RWPE2 (cell line): ENCODE data around the gene HLA-E.
"Not testable (repeated sequence)": the region's sequence is repeated elsewhere in the genome, so short reads cannot be mapped to it uniquely, and the experiment has no call there.

Experiments used
- ATAC-seq: fragments of 200-7000 bp; cut with Tn5 transposase; 3 replicates; pipeline ENCODE4 v1.9.1; 2021; ENCODE audit warnings: low read depth
- DNase-seq: peaks from one replicate; pipeline ENCODE4 v3.0.0-alpha.2; 2020; ENCODE audit warnings: low spot score
- H3K27ac ChIP-seq: fragments of 450-650 bp; 2 replicates; pipeline ENCODE4 v1.5.1; 2017; ENCODE audit warnings: mild to moderate bottlenecking; ENCODE audit not compliant: poor library complexity, severe bottlenecking
- H3K27me3 ChIP-seq: fragments of 250-450 bp; sonication (Bioruptor Pico); 2 replicates; pipeline ENCODE4 v1.5.1; 2021; ENCODE audit warnings: mild to moderate bottlenecking, moderate library complexity; ENCODE audit not compliant: insufficient read depth, poor library complexity, severe bottlenecking
- H3K36me3 ChIP-seq: fragments of 250-450 bp; sonication (Bioruptor Pico); 2 replicates; pipeline ENCODE4 v1.5.1; 2020; ENCODE audit warnings: low read depth, mild to moderate bottlenecking, moderate library complexity
- H3K4me1 ChIP-seq: fragments of 250-450 bp; sonication (Bioruptor Pico); 2 replicates; pipeline ENCODE4 v1.5.1; 2021; ENCODE audit warnings: mild to moderate bottlenecking, moderate library complexity; ENCODE audit not compliant: insufficient read depth, poor library complexity, severe bottlenecking
- H3K4me3 ChIP-seq: fragments of 250-450 bp; sonication (Bioruptor Pico); 2 replicates; pipeline ENCODE4 v1.5.1; 2021; ENCODE audit warnings: mild to moderate bottlenecking, moderate library complexity; ENCODE audit not compliant: severe bottlenecking
- H3K9me3 ChIP-seq: fragments of 250-450 bp; sonication (Bioruptor Pico); 2 replicates; pipeline ENCODE4 v1.5.1; 2021; ENCODE audit warnings: mild to moderate bottlenecking, moderate library complexity; ENCODE audit not compliant: severe bottlenecking
- TF ChIP-seq, protein P1 (sequence below): fragments of 450-650 bp; IDR thresholded peaks from one replicate; pipeline ENCODE4 v1.5.1; 2017; ENCODE audit warnings: mild to moderate bottlenecking, moderate library complexity; ENCODE audit not compliant: poor library complexity, severe bottlenecking

Gene HLA-E

DNA sequence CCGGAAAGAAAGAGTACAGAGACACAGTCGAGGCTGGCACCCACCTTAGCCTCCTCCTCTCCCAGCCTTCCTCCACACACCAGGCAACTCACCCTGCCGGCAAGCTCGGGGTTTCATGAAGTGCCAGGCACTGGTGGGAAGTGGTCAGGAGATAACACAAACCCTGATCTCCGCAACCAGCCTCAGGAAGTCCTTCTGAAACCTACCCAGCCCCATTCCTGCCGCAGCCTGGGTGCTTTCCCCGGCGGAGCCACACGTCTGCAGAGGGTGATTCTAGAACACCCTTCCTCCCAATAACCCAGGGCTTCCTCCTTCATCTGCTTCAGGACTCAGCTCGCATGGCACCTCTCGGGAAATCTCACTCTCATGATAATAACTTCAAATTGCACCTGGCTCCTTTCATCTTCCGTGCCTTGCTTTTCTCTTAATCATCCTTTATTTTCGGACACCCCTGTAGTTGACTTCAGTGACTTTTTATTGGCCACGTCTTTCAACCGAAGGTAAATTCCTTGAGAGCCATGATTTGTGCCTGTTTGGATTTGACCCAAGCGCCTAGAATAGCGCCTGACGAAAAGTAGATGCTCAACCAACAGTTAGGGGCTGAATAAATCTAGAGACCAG, 8.7 kb upstream of the HLA-E start:
- no peaks in the 10 kb centered on the region for H3K36me3 ChIP-seq
- no peak for DNase-seq
- no peak overlapping the region for H3K27ac ChIP-seq
- no peak overlapping the region for H3K4me3 ChIP-seq
- H3K9me3 ChIP-seq = no peaks in the 10 kb centered on the region
- peak; percentile 23; the same call in 2 of the 3 replicates for ATAC-seq
- TF ChIP-seq, protein P1, sequence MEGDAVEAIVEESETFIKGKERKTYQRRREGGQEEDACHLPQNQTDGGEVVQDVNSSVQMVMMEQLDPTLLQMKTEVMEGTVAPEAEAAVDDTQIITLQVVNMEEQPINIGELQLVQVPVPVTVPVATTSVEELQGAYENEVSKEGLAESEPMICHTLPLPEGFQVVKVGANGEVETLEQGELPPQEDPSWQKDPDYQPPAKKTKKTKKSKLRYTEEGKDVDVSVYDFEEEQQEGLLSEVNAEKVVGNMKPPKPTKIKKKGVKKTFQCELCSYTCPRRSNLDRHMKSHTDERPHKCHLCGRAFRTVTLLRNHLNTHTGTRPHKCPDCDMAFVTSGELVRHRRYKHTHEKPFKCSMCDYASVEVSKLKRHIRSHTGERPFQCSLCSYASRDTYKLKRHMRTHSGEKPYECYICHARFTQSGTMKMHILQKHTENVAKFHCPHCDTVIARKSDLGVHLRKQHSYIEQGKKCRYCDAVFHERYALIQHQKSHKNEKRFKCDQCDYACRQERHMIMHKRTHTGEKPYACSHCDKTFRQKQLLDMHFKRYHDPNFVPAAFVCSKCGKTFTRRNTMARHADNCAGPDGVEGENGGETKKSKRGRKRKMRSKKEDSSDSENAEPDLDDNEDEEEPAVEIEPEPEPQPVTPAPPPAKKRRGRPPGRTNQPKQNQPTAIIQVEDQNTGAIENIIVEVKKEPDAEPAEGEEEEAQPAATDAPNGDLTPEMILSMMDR = no peak
- H3K4me1 ChIP-seq = no peaks in the 10 kb centered on the region
- peaks cover 48% of the 10 kb centered on the region for H3K27me3 ChIP-seq

DNA sequence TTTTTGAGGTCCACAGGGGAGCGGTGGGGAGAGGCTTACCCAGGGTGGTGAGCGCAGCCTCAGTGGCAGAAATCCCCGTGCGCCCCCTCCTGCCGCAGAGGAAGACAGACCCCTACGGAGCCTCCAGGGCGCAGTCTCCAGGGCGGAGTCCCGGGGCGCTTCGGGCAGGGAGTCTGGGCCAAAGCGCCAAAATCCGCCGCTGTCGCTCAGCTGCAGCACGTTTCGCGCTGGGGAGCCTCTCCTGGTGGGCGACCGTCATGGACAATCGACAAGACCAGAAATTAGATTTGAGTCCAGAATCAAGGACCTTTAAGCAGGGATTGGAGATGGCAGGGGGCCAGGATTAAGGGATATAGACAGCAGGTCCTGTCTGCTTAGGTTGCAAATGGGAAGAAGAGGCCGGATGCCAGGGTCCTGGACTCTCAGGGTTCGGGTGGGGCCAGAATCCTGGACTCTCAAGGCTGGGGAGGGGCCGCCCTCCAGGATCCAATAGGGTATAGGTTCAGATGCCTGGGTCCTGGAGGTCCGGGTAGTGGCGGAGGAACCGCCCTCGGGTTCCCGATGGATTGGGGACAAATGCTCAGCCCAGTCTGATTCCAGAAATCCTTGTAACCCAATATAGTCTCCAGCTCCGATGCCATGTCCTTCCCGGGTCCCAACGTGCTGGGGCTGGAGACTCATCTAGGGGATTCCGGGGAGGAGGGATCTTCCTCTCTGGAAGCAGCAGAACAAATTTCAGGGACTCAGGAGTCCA, 7.9 kb upstream of the HLA-E start:
- Histone ChIP-seq H3K36me3 (no peaks in the 10 kb centered on the region), H3K9me3 (no peaks in the 10 kb centered on the region), H3K4me1 (no peaks in the 10 kb centered on the region), H3K27me3 (peaks cover 48% of the 10 kb centered on the region), H3K27ac (no peak overlapping the region), H3K4me3 (no peak overlapping the region)
- ATAC-seq (no peak; the same call in 2 of the 3 replicates), DNase-seq (no peak)
- TF ChIP-seq, protein P1 = no peak

GRCh38 chr6:30481965-30482644, 7.2 kb upstream of the HLA-E start:
- H3K9me3 ChIP-seq, DNase-seq, H3K4me1 ChIP-seq, H3K36me3 ChIP-seq, H3K4me3 ChIP-seq, H3K27ac ChIP-seq: not testable (repeated sequence)
- TF ChIP-seq, protein P1 = peak; percentile 91
- ATAC-seq = peak; percentile 94
- H3K27me3 ChIP-seq = peaks cover 48% of the 10 kb centered on the region

- ATAC-seq = no peak
- peaks cover 33% of the 10 kb centered on the region for H3K27me3 ChIP-seq
- H3K9me3 ChIP-seq = no peaks in the 10 kb centered on the region
- no peak overlapping the region for H3K27ac ChIP-seq
- no peak for DNase-seq
- H3K4me1 ChIP-seq = peaks cover 1% of the 10 kb centered on the region
- TF ChIP-seq, protein P1 = peak; percentile 80
- H3K4me3 ChIP-seq = no peak overlapping the region
- no peaks in the 10 kb centered on the region for H3K36me3 ChIP-seq
These were observed 5.5 kb upstream of the HLA-E start for GRCh38 chr6:30483677-30484279.
